Stimulated activated CD4-positive, alpha-beta T cell treated with anti-CD3 and anti-CD28 coated beads, Interleukin-1b, Interleukin-23, amount 100 ng/mL, for 48 hours (primary cell): ENCODE measurements around the gene FNBP1L.
"Not testable (repeated sequence)": the region's sequence is repeated elsewhere in the genome, so short reads cannot be mapped to it uniquely, and the experiment has no call there.

ENCODE experiments used
- DNase-seq: peaks from one replicate; pipeline ENCODE4 v3.0.0-alpha.2; 2020

Gene FNBP1L

GRCh38 chr1:93575621-93576284 is 127.8 kb downstream of the FNBP1L start:
- no peak for DNase-seq

- no peak for DNase-seq
These were observed 128.4 kb downstream of the FNBP1L start for GRCh38 chr1:93576346-93576745.

GRCh38 chr1:93576746-93577145 is 128.8 kb downstream of the FNBP1L start:
- no peak for DNase-seq

GRCh38 chr1:93577536-93578432 is 129.9 kb downstream of the FNBP1L start:
- DNase-seq = no peak

GRCh38 chr1:93578433-93578830 is 130.5 kb downstream of the FNBP1L start:
- no peak for DNase-seq

- no peak for DNase-seq
These were observed 131.2 kb downstream of the FNBP1L start for GRCh38 chr1:93578911-93579825.

- DNase-seq = no peak
These were observed 132.0 kb downstream of the FNBP1L start for GRCh38 chr1:93579891-93580290.

GRCh38 chr1:93581917-93582850 is 134.3 kb downstream of the FNBP1L start:
- no peak for DNase-seq

GRCh38 chr1:93584261-93585003 is 136.5 kb downstream of the FNBP1L start:
- DNase-seq = no peak

GRCh38 chr1:93585059-93585966 is 137.4 kb downstream of the FNBP1L start:
- no peak for DNase-seq

- DNase-seq = no peak
These were observed 139.4 kb downstream of the FNBP1L start for GRCh38 chr1:93587354-93587753.

GRCh38 chr1:93588206-93588605 is 140.3 kb downstream of the FNBP1L start:
- no peak for DNase-seq

GRCh38 chr1:93588955-93589354 is 141.0 kb downstream of the FNBP1L start:
- DNase-seq = no peak

GRCh38 chr1:93591291-93591675 is 143.4 kb downstream of the FNBP1L start:
- not testable (repeated sequence) for DNase-seq

- DNase-seq = no peak
These were observed 144.0 kb downstream of the FNBP1L start for GRCh38 chr1:93591676-93592550.

- no peak for DNase-seq
These were observed 144.6 kb downstream of the FNBP1L start for GRCh38 chr1:93592551-93592949.

- no peak for DNase-seq
These were observed 146.1 kb downstream of the FNBP1L start for GRCh38 chr1:93593854-93594602.

- no peak for DNase-seq
These were observed 146.6 kb downstream of the FNBP1L start for GRCh38 chr1:93594603-93594880.

GRCh38 chr1:93595266-93595665 is 147.3 kb downstream of the FNBP1L start:
- DNase-seq = no peak
